ENCODE measurements around the gene MRLN.

DNA sequence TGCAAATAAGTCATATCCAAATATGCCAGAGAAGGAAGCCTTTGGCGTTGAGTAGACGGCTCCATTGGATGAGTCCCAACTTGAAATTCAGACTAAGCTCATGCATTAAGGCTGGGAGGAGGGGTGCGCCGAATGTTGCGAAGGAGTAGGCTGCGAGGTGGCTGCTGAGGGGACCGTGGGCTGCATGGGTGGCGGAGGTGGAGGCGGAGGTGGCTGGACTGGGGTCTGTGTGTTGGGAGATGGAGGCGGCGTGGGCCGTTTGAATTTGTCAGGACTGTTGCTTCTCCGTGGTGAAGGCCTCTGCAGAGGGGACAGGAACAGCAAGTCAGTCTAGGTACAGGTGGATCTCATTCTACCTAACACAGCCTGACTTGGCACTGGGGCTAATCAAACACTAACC, 39.6 kb upstream of the MRLN start:
- TF ChIP-seq, protein P1, sequence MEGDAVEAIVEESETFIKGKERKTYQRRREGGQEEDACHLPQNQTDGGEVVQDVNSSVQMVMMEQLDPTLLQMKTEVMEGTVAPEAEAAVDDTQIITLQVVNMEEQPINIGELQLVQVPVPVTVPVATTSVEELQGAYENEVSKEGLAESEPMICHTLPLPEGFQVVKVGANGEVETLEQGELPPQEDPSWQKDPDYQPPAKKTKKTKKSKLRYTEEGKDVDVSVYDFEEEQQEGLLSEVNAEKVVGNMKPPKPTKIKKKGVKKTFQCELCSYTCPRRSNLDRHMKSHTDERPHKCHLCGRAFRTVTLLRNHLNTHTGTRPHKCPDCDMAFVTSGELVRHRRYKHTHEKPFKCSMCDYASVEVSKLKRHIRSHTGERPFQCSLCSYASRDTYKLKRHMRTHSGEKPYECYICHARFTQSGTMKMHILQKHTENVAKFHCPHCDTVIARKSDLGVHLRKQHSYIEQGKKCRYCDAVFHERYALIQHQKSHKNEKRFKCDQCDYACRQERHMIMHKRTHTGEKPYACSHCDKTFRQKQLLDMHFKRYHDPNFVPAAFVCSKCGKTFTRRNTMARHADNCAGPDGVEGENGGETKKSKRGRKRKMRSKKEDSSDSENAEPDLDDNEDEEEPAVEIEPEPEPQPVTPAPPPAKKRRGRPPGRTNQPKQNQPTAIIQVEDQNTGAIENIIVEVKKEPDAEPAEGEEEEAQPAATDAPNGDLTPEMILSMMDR (conservative IDR thresholded peaks at IDR 0.05; ENCODE audit: low read depth, low read length): no peak
- no peak for TF ChIP-seq RCOR1 (IDR thresholded peaks at IDR 0.05; ENCODE audit: insufficient replicate concordance, low read length)
- TF ChIP-seq POLR2A (IDR thresholded peaks at IDR 0.05; ENCODE audit: low read depth, low read length): no peak
- TF ChIP-seq MXI1 (IDR thresholded peaks at IDR 0.05; ENCODE audit: borderline replicate concordance, low read depth, low read length): no peak
- TF ChIP-seq SMC3 (IDR thresholded peaks at IDR 0.05; ENCODE audit: low read depth, low read length): no peak
- no peak for TF ChIP-seq CEBPB (IDR thresholded peaks at IDR 0.05; ENCODE audit: low read depth, low read length)
- TF ChIP-seq RAD21 (IDR thresholded peaks at IDR 0.05; ENCODE audit: low read length): no peak
- no peak for TF ChIP-seq BHLHE40 (IDR thresholded peaks at IDR 0.05; ENCODE audit: low read depth, low read length)
- no peak for TF ChIP-seq RFX5 (IDR thresholded peaks at IDR 0.05; ENCODE audit: low read depth, low read length)
- TF ChIP-seq, protein P2, sequence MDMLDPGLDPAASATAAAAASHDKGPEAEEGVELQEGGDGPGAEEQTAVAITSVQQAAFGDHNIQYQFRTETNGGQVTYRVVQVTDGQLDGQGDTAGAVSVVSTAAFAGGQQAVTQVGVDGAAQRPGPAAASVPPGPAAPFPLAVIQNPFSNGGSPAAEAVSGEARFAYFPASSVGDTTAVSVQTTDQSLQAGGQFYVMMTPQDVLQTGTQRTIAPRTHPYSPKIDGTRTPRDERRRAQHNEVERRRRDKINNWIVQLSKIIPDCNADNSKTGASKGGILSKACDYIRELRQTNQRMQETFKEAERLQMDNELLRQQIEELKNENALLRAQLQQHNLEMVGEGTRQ (IDR thresholded peaks at IDR 0.05; ENCODE audit: low read depth, low read length): no peak
- TF ChIP-seq, protein P3, sequence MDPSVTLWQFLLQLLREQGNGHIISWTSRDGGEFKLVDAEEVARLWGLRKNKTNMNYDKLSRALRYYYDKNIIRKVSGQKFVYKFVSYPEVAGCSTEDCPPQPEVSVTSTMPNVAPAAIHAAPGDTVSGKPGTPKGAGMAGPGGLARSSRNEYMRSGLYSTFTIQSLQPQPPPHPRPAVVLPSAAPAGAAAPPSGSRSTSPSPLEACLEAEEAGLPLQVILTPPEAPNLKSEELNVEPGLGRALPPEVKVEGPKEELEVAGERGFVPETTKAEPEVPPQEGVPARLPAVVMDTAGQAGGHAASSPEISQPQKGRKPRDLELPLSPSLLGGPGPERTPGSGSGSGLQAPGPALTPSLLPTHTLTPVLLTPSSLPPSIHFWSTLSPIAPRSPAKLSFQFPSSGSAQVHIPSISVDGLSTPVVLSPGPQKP (IDR thresholded peaks at IDR 0.05; ENCODE audit: borderline replicate concordance, low read depth, low read length): no peak
- no peak for TF ChIP-seq MAFK (IDR thresholded peaks at IDR 0.05; ENCODE audit: low read depth, low read length)
- no peak for TF ChIP-seq FOS (IDR thresholded peaks at IDR 0.05; ENCODE audit: low read depth, low read length)
